WI38 (cell line): ENCODE measurements around the gene RGS7.
A peak's percentile ranks its signal among the peaks of the same experiment; 100 is the strongest.

ENCODE experiments used
- H3K4me3 ChIP-seq: 2 replicates; pipeline ENCODE4 v1.5.1; 2011; ENCODE audit warnings: low read depth, mild to moderate bottlenecking, control low read depth, low read length
- TF ChIP-seq, protein P1 (sequence below): IDR thresholded peaks from 2 replicates; pipeline ENCODE4 v1.5.1; 2012; ENCODE audit warnings: low read depth, mild to moderate bottlenecking, control low read depth, low read length

RGS7 gene

GRCh38 chr1:240947438-240948224 lies 409.4 kb downstream of the RGS7 start:
- TF ChIP-seq, protein P1, sequence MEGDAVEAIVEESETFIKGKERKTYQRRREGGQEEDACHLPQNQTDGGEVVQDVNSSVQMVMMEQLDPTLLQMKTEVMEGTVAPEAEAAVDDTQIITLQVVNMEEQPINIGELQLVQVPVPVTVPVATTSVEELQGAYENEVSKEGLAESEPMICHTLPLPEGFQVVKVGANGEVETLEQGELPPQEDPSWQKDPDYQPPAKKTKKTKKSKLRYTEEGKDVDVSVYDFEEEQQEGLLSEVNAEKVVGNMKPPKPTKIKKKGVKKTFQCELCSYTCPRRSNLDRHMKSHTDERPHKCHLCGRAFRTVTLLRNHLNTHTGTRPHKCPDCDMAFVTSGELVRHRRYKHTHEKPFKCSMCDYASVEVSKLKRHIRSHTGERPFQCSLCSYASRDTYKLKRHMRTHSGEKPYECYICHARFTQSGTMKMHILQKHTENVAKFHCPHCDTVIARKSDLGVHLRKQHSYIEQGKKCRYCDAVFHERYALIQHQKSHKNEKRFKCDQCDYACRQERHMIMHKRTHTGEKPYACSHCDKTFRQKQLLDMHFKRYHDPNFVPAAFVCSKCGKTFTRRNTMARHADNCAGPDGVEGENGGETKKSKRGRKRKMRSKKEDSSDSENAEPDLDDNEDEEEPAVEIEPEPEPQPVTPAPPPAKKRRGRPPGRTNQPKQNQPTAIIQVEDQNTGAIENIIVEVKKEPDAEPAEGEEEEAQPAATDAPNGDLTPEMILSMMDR, result no peak
- H3K4me3 ChIP-seq, result no peak overlapping the region

DNA sequence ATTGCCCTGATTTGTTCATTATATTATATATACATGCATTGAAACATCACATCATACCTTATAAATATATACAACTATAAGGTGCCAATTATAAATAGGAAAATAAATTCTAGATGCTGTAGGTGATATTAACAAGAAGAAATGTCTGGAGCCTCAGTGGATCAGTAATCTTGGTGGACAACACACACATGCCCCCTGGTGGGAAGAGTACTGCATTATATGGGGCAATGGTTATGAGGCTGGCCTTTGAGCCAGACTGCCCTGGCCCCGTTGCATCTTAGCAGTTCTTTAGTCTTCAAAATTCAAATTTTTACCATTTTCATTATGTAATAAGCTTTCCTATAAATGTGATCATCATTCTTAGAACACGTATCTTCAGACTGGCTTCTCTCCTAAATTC lies 410.1 kb downstream of the RGS7 start:
- TF ChIP-seq, protein P1, result peak; percentile 55
- no peak overlapping the region for H3K4me3 ChIP-seq

DNA sequence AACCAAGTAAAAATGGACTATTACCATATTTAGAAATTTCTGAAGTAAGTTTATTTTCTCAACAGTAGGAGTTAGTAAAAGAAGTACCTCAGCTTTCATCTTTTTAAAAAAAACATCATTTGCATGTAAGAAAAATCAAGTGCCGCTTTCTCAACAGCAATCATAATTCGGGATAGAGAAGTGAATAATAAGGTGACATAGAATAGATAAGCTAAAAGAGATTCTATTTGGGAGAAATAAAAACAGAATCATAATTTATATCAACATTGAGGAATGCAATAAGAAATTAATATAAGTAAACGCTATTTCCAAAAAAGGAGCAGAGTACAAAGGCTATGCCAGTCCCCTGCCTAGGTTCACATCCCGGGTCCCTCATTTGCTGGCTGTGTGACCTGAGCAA lies 414.1 kb downstream of the RGS7 start:
- TF ChIP-seq, protein P1, result no peak
- H3K4me3 ChIP-seq, result no peak overlapping the region

- TF ChIP-seq, protein P1, result no peak
- no peak overlapping the region for H3K4me3 ChIP-seq
Measured at GRCh38 chr1:240941701-240942370, 415.2 kb downstream of the RGS7 start.

DNA sequence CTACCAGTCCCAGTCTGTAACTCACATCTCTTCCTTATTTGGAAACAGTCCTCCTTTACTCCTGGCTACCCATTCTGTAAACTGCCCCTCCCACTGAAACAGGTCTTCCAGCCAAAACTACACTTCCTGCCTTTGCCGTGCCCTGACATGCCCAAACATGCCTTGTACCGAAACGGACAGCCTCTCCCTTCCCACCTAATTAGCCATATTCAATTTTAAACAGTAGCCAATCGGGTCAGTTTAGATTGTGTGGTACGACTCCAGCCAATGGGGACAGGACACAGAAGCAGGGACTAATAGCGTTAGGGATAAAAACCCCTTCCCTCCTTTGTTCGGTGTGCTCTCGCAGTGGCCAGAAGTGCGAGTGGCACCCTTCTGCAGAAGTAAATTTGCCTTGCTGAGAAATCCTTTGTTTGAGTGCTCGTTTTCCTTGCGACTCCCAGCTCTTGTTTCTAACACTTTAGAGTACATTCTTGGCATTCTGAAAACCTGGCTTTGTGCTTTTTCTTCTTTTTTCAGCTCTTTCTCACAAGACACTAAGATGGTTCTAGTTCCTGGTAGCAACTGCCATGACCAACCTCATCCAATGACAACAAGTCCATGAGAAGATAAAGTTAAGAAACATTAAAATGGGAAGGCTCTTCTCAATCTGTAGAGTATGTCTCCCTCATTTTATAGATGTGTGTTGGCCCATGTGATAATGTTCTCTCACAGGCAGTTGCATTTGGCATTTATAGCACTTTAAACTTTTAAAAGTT lies 419.9 kb downstream of the RGS7 start:
- no peak overlapping the region for H3K4me3 ChIP-seq
- TF ChIP-seq, protein P1, result no peak

DNA sequence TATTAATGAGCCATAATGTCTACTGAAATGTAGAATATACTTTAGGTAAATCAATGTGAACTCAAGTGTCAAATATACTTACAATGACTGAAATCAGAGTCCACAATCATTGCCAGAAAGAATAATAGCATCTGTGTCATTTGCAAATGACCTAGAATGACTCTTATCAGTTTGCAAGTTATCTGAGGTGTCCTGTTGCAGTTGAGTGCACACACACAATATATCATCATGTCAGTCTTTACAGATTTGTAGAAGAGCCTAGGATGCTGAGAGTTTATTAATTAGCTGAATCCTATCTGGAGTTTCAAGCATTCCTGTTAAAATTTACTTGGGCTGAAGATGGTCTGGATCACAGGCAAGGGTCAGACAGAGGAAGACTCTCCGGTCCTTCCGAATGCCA lies 421.1 kb downstream of the RGS7 start:
- no peak overlapping the region for H3K4me3 ChIP-seq
- TF ChIP-seq, protein P1, result no peak

GRCh38 chr1:240931031-240931430 lies 426.0 kb downstream of the RGS7 start:
- TF ChIP-seq, protein P1, result no peak
- no peak overlapping the region for H3K4me3 ChIP-seq
